Activated CD4-positive, CD25-positive, alpha-beta regulatory T cell treated with anti-CD3 and anti-CD28 coated beads, Interleukin-2, amount 50 U/mL, for 16 hours (primary cell): ENCODE measurements around the gene RETREG1.
A peak's percentile ranks its signal among the peaks of the same experiment; 100 is the strongest.
"Not testable (repeated sequence)": the region's sequence is repeated elsewhere in the genome, so short reads cannot be mapped to it uniquely, and the experiment has no call there.

Source experiments
- DNase-seq: peaks from one replicate; pipeline ENCODE4 v3.0.0-alpha.2; 2020; ENCODE audit warnings: low read depth, low spot score

The RETREG1 gene

GRCh38 chr5:16616536-16617273, at the start of gene RETREG1:
TSS of gene RETREG1 (minus strand) at chr5:16616997. CDS start at chr5:16616971, 26 bp downstream.
- DNase-seq: peak; percentile 69

DNA sequence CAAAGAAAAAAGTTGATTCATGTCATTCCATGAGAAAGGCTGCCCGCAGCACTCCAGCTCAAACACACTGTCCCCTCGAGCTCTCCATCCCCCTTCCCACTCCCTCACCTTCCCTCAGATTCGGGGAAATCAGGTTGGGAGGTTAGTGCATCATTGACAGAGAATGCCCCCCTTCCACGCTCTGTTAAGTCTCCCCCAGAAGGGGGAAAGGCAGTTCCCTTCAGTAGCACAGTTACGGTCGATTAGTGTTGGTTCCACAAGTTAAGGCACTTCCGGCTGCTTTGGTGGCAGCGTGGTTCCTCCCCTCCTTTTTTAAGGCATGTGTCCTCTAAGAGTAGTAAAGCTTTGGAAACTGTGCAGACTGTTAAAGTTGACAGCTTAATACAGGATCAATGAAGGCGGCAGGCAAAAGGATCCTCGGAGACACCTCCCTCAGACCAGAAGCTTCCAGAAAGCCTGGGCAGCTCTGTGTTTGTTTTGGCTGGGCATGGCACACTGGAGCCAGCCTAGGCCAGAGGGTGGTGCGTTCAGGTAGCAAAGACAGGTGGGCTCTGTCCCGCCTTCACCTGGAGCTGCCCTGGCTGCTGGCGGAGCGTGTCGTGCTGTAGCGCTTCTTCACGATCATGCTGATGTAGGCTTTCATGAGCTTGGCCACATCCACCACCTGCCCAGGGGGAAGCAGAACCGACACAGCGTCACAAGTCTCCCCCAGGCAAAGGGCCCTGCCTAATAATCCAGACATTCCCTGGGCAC, 49.5 kb upstream of the RETREG1 start:
- DNase-seq: no peak

DNA sequence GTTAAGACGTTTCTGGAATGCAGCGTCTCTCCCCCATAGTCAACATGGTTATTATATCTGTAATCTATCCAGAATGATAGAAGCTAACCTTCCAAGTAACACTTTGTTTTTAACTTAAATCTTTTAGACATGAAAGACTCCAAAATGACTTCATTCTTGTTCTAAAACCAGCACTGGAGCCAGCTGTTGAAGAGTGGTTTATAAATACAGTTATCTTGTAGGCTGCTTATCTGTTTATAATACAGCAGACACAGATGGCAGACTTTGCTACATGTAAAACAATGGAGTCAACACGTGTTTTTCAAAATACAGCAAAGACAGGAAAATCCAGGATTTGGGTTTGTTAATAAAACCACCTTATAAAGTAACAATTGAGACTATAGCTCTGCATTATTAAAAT, 48.8 kb upstream of the RETREG1 start:
- DNase-seq: no peak

DNA sequence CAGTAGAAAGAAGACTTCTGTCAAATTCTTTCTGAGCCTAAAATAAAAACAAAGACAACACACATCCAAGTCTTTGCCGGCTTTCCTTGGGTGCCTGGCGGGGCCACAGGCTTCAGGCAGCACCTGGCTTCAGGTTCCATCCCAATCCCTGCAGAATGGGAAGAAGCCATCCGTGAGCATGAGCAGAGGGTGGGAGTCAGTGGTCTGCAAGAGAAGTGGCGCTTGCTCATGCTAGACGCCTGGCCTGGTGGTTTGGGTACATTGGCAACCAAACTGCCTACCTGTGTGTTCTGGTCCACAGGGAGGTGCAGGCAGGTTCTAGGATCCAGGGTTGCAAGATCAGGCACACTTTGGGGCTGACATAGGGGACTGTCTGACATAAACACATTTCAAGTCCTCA, 47.6 kb upstream of the RETREG1 start:
- DNase-seq: no peak

GRCh38 chr5:16663840-16664239, 47.0 kb upstream of the RETREG1 start:
- DNase-seq: no peak

DNA sequence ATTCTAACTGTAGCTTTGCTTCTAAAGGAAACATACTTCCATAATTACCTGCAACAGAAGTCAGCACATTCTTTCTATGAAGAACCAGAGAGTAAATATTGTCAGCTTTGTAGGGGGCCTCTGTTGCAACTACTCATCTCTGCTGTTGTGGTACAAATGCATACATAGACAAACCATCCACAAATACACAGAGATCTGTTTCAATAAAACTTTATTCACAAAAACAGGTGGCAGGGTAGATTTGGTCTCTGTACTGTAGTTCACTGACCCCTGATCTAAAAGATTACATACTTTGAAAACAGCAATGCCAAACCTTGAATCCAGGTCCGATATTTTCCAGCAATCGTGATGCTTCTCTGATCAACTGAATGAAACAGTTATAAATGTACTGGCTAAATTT, 44.9 kb upstream of the RETREG1 start:
- no peak for DNase-seq

GRCh38 chr5:16660982-16661381, 44.2 kb upstream of the RETREG1 start:
- DNase-seq: no peak

DNA sequence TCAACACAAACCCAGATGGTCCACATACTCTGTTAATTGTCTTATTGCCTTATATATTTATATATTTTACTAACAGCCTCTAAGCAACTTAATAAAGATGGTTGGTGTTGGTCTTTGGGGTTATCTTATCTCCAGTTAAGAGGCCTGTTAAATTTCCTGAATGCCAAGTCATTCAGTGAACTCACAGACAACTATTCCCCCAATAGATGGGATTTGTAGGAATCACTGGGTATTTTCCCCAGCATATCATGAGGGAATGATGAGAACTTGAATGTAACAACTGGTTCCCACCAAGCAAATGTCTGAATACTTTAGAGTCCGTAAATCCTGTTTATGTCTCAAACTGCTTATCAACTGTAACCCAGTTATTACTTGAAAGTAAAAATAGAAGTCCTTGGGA, 42.7 kb upstream of the RETREG1 start:
- no peak for DNase-seq

DNA sequence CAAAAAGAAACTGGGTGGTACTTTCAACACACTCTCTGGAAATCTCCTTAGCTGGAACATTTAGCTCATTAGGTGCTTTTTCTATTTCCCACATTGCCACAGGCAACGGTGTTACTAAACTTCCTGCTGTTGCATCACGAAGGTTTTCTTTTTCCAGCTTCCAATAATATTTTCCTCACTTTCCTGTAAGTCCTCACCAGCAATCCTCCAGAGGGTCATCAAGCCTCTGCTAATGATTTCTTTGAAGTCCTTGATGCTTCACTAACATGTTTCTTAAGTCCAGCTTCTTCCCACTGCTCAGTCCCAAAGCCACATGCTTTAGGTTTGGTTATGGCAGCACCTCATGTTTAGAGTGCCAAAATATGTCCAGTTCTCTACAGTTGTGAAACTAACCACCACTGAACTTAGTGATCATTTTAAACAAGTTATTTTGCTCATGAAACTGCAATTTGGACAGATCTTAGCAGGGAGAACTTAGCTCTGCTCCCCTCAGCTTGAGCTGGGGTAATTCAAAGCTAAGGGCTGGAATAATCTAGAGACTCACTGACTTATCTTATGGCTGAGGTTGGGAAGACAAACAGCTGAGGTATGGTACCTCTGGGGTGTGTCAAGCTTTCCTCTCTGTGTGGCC, 39.9 kb upstream of the RETREG1 start:
- DNase-seq: no peak

GRCh38 chr5:16654647-16655334, 38.0 kb upstream of the RETREG1 start:
- no peak for DNase-seq

DNA sequence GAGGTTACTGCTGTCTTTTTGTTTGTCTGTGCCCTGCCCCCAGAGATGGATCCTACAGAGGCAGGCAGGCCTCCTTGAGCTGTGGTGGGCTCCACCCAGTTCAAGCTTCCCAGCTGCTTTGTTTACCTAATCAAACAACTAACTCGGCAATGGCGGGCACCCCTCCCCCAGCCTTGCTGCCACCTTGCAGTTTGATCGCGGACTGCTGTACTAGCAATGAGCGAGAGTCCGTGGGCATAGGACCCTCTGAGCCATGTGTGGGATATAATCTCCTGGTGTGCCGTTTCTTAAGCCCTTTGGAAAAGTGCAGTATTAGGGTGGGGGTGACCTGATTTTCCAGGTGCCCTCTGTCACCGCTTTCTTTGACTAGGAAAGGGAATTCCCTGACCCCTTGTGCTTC, 31.9 kb upstream of the RETREG1 start:
- not testable (repeated sequence) for DNase-seq

DNA sequence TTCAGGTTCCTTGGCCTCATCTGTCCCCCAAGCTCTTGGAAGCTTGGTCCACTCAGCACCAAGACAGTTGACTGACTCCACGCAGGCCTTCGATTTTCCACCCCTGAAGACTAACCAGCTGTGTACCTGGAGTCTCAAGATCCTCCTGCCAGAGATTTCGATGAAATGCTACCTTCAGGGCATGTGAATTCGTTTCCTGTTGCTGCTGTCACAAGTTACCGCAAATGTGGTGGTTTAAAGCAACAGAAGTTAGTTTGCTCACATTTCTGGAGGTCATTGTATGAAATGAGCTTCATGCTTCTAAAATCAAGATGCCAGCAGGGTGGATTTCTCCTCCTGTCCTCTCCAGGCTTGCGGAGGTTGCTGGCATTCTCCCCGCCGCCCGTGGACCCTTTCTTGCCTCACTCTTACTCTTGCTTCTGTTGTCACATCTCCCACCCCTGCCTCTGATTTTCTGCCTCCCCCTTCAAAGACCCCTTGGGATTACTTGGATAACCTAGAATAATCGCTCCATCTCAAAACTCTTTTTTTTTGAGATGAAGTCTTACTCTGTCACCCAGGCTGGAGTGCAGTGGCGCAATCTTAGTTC, 27.6 kb upstream of the RETREG1 start:
- no peak for DNase-seq

- DNase-seq: no peak
These were observed 26.1 kb upstream of the RETREG1 start for GRCh38 chr5:16642867-16643266.

GRCh38 chr5:16639206-16639605, 22.4 kb upstream of the RETREG1 start:
- DNase-seq: no peak

GRCh38 chr5:16628376-16628775, 11.6 kb upstream of the RETREG1 start:
- DNase-seq: no peak

- no peak for DNase-seq
These were observed 10.0 kb upstream of the RETREG1 start for GRCh38 chr5:16626696-16627264.

GRCh38 chr5:16625096-16625495, 8.3 kb upstream of the RETREG1 start:
- no peak for DNase-seq

DNA sequence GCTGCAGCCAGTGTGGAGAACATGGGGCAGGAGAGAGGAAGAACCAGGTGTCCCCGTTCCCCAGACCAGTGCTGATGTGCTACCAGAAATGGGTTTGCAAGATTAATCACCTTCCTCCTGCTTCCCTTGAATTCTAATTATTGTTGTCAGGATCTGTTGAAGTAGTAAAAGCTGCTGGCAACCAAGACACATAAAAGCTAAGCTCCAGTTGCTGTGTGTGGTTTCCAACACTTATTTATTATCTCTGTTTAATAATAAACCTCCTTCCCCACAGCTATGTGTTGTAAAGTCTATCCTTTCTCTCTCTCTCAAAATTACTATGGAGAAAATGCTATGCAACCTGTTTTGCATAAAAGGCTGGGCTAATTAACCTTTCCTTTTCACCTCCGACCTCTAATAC, 2.3 kb upstream of the RETREG1 start:
- DNase-seq: no peak

DNA sequence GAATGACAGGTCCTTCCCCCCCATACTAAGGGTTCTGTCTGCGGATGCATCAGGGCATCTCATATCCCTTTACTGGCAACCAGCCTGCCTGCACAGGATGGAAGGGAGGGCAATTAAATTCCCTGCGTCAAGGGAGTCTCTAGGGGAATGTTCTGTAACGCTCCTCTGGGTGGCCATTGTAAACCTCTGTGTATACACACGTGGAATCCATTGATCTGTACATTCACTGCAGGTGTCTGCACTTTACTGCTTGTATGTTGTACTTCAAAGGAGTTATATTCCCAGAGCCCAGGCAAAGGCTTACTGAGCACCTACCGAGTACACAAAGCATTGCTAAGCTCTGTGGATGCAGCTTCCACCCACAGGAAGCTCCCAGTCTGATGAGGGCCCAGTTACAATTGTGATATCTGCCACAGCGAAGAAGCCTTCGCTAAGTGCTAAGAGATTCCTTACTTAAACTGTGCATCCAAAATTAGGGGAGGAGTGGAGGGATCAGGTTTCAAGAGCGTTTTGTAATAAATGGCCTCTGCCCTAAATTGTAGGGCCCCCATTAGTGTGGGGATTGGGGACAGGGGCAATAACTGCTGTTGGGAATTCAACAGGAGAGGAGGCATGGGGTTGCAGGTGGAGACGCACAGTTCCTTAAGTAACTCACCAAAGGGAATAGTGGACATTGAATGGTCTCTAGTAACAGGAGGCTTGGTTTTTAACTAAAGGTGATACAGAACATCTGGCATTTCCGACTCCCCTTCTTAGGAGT, 1.5 kb upstream of the RETREG1 start:
- no peak for DNase-seq

GRCh38 chr5:16617274-16617968, 624 bp upstream of the RETREG1 start:
- DNase-seq: no peak
